Adrenal gland (tissue), 5 donors: ENCODE data around the gene ZFP42.
"Not testable (repeated sequence)": the region's sequence is repeated elsewhere in the genome, so short reads cannot be mapped to it uniquely, and the experiment has no call there.

Source experiments
- CTCF ChIP-seq, 6 experiments: fragments of 450-650 bp in 4 of 6; fragments of 200-600 bp in 2 of 6; sonication (generic) in 1 of 6; IDR thresholded peaks; 1 replicate in 5 of 6; 2 replicates in 1 of 6; pipeline versions ENCODE4 v1.5.1 to v1.8.0; 2016 to 2021; ENCODE audit warnings: antibody characterized with exemption in 6 of 6, mild to moderate bottlenecking in 2 of 6, moderate library complexity in 1 of 6
- POLR2A ChIP-seq, 2 donors: fragments of 450-650 bp; IDR thresholded peaks; one replicate each; pipeline ENCODE4 v1.6.1; 2017; ENCODE audit warnings: antibody characterized with exemption in 2 of 2, mild to moderate bottlenecking in 2 of 2, moderate library complexity in 1 of 2
- donor health status: DM: no; HTN: no; CAD: no.

DNA sequence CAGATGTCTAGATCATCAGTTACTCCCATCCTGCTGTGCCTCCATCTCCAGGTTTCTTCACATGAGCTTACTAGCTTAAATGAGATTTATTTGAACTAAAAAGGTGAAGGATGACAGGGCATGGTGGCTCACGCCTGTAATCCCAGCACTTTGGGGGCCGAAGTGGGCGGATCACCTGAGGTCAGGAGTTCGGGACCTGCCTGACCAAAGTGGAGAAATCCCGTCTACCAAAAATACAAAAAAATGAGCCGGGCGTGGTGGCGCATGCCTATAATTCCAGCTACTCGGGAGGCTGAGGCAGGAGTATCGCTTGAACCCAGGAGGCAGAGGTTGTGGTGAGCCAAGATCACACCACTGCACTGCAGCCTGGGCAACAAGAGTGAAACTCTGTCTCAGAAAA is 49.9 kb downstream of the ZFP42 start:
- not testable (repeated sequence) for TF ChIP-seq CTCF, POLR2A (IDR thresholded peaks at IDR 0.05)
